RWPE2 (cell line): ENCODE measurements around the gene ITPKC.

ENCODE experiments used
- ATAC-seq: fragments of 200-7000 bp; cut with Tn5 transposase; 3 replicates; pipeline ENCODE4 v1.9.1; 2021; ENCODE audit warnings: low read depth
- DNase-seq: peaks from one replicate; pipeline ENCODE4 v3.0.0-alpha.2; 2020; ENCODE audit warnings: low spot score
- H3K27ac ChIP-seq: fragments of 450-650 bp; 2 replicates; pipeline ENCODE4 v1.5.1; 2017; ENCODE audit warnings: mild to moderate bottlenecking; ENCODE audit not compliant: poor library complexity, severe bottlenecking
- H3K27me3 ChIP-seq: fragments of 250-450 bp; sonication (Bioruptor Pico); 2 replicates; pipeline ENCODE4 v1.5.1; 2021; ENCODE audit warnings: mild to moderate bottlenecking, moderate library complexity; ENCODE audit not compliant: insufficient read depth, poor library complexity, severe bottlenecking
- H3K36me3 ChIP-seq: fragments of 250-450 bp; sonication (Bioruptor Pico); 2 replicates; pipeline ENCODE4 v1.5.1; 2020; ENCODE audit warnings: low read depth, mild to moderate bottlenecking, moderate library complexity
- H3K4me1 ChIP-seq: fragments of 250-450 bp; sonication (Bioruptor Pico); 2 replicates; pipeline ENCODE4 v1.5.1; 2021; ENCODE audit warnings: mild to moderate bottlenecking, moderate library complexity; ENCODE audit not compliant: insufficient read depth, poor library complexity, severe bottlenecking
- H3K4me3 ChIP-seq: fragments of 250-450 bp; sonication (Bioruptor Pico); 2 replicates; pipeline ENCODE4 v1.5.1; 2021; ENCODE audit warnings: mild to moderate bottlenecking, moderate library complexity; ENCODE audit not compliant: severe bottlenecking
- H3K9me3 ChIP-seq: fragments of 250-450 bp; sonication (Bioruptor Pico); 2 replicates; pipeline ENCODE4 v1.5.1; 2021; ENCODE audit warnings: mild to moderate bottlenecking, moderate library complexity; ENCODE audit not compliant: severe bottlenecking
- TF ChIP-seq, protein P1 (sequence below): fragments of 450-650 bp; IDR thresholded peaks from one replicate; pipeline ENCODE4 v1.5.1; 2017; ENCODE audit warnings: mild to moderate bottlenecking, moderate library complexity; ENCODE audit not compliant: poor library complexity, severe bottlenecking

ITPKC gene

GRCh38 chr19:40717880-40718773 is 1.2 kb downstream of the ITPKC start:
- H3K27me3 ChIP-seq: no peaks in the 10 kb centered on the region
- ATAC-seq (no peak), DNase-seq (no peak)
- H3K4me3 ChIP-seq: peak overlapping the region; percentile 85
- TF ChIP-seq, protein P1, sequence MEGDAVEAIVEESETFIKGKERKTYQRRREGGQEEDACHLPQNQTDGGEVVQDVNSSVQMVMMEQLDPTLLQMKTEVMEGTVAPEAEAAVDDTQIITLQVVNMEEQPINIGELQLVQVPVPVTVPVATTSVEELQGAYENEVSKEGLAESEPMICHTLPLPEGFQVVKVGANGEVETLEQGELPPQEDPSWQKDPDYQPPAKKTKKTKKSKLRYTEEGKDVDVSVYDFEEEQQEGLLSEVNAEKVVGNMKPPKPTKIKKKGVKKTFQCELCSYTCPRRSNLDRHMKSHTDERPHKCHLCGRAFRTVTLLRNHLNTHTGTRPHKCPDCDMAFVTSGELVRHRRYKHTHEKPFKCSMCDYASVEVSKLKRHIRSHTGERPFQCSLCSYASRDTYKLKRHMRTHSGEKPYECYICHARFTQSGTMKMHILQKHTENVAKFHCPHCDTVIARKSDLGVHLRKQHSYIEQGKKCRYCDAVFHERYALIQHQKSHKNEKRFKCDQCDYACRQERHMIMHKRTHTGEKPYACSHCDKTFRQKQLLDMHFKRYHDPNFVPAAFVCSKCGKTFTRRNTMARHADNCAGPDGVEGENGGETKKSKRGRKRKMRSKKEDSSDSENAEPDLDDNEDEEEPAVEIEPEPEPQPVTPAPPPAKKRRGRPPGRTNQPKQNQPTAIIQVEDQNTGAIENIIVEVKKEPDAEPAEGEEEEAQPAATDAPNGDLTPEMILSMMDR: no peak
- peak overlapping the region; percentile 98 for H3K27ac ChIP-seq
- no peaks in the 10 kb centered on the region for H3K9me3 ChIP-seq
- peaks cover 31% of the 10 kb centered on the region for H3K4me1 ChIP-seq
- peaks cover 44% of the 10 kb centered on the region for H3K36me3 ChIP-seq

- H3K9me3 ChIP-seq: no peaks in the 10 kb centered on the region
- H3K27me3 ChIP-seq: no peaks in the 10 kb centered on the region
- peaks cover 51% of the 10 kb centered on the region for H3K36me3 ChIP-seq
- DNase-seq: peak; percentile 95
- H3K27ac ChIP-seq: peak overlapping the region; percentile 98
- TF ChIP-seq, protein P1: no peak
- peak; percentile 33 for ATAC-seq
- H3K4me3 ChIP-seq: peak overlapping the region; percentile 85
- H3K4me1 ChIP-seq: peaks cover 31% of the 10 kb centered on the region
Observed at GRCh38 chr19:40718774-40719391, 2.0 kb downstream of the ITPKC start.

DNA sequence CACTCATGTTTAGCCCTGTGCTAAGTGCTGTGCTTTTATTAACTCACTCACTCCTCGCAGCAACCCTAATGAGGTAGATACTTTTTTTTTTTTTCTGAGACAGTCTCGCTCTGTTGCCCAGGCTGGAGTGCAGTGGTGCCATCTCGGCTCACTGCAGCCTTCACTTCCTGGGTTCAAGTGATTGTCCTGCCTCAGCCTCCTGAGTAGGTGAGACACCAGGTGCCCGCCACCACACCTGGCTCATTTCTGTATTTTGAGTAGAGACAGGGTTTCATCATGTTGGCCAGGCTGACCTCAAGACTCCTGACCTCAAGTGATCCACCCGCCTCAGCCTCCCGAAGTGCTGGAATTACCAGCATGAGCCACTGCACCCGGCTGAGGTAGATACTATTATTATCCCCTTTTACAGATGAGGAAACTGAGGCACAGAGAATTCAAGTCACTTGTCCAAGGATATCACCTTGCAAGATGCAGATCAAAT is 2.5 kb downstream of the ITPKC start:
- peak overlapping the region; percentile 85 for H3K4me3 ChIP-seq

GRCh38 chr19:40721140-40721486 is 4.2 kb downstream of the ITPKC start:
- H3K4me1 ChIP-seq: peaks cover 31% of the 10 kb centered on the region
- peak overlapping the region; percentile 98 for H3K27ac ChIP-seq
- TF ChIP-seq, protein P1: no peak
- ATAC-seq (no peak), DNase-seq (no peak)
- peaks cover 73% of the 10 kb centered on the region for H3K36me3 ChIP-seq
- H3K27me3 ChIP-seq: no peaks in the 10 kb centered on the region
- H3K9me3 ChIP-seq: no peaks in the 10 kb centered on the region
- no peak overlapping the region for H3K4me3 ChIP-seq

More for the DNA sequence above, 2.5 kb downstream of the ITPKC start:
- no peaks in the 10 kb centered on the region for H3K9me3 ChIP-seq
- H3K27ac ChIP-seq: peak overlapping the region; percentile 98
- no peak for DNase-seq
- H3K27me3 ChIP-seq: no peaks in the 10 kb centered on the region
- TF ChIP-seq, protein P1: no peak
- H3K4me1 ChIP-seq: peaks cover 31% of the 10 kb centered on the region
- ATAC-seq: no peak
- peaks cover 57% of the 10 kb centered on the region for H3K36me3 ChIP-seq
